ENCODE results near the gene HOXB6.

HOXB6 gene

DNA sequence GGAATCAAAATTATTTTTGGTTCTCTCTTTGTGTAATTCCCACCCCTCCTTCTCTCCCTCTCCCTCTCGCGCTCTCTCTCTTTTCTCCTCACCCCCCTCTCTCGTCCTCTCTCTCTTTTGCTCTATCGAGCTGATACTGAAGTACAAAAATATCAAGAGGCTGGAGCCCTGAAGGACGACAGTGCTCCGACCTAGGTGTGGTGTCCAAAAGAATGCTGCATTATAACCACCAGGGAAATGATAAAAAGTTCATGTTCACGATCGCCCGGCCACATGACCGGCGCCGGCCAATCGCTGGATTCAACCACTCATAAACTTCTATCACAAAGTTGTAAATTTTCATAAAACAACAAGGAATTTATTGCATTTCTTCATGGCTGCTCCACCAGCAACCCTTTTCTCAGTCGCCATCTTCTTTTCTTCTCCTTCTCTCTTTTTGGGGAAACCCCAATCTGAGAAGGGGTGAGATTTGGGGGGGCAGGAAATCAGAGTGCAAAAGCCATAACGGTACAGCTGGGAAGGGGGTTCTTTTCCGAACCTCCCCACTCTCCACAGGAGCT is at the start of gene HOXB6 (continued):
- TF ChIP-seq ZNF157 (tag by site-specific recombination; IDR thresholded peaks at IDR 0.05) (no peak), ZNF654 (tag by site-specific recombination; IDR thresholded peaks at IDR 0.05; ENCODE audit: low read depth) (no peak), ZNF23 (tag by site-specific recombination; IDR thresholded peaks at IDR 0.05; ENCODE audit: borderline replicate concordance) (no peak), ZNF341 (tag by site-specific recombination; IDR thresholded peaks at IDR 0.05; ENCODE audit: low read depth) (peak; percentile 75), ZBTB1 (tag by site-specific recombination; IDR thresholded peaks at IDR 0.05) (no peak), ZNF768 (tag by site-specific recombination; IDR thresholded peaks at IDR 0.05) (no peak), ZNF221 (tag by site-specific recombination; IDR thresholded peaks at IDR 0.05; ENCODE audit: borderline replicate concordance) (no peak), ZNF76 (tag by site-specific recombination; IDR thresholded peaks at IDR 0.05; ENCODE audit: borderline replicate concordance, low read depth) (no peak), ZNF324 (tag by site-specific recombination; IDR thresholded peaks at IDR 0.05) (no peak), ZNF202 (tag by site-specific recombination; IDR thresholded peaks at IDR 0.05; ENCODE audit: borderline replicate concordance) (no peak), ZNF426 (tag by site-specific recombination; IDR thresholded peaks at IDR 0.05) (no peak), ZNF707 (tag by site-specific recombination; IDR thresholded peaks at IDR 0.05) (no peak), ZNF600 (tag by site-specific recombination; IDR thresholded peaks at IDR 0.05) (no peak)
- TF ChIP-seq, protein P1, sequence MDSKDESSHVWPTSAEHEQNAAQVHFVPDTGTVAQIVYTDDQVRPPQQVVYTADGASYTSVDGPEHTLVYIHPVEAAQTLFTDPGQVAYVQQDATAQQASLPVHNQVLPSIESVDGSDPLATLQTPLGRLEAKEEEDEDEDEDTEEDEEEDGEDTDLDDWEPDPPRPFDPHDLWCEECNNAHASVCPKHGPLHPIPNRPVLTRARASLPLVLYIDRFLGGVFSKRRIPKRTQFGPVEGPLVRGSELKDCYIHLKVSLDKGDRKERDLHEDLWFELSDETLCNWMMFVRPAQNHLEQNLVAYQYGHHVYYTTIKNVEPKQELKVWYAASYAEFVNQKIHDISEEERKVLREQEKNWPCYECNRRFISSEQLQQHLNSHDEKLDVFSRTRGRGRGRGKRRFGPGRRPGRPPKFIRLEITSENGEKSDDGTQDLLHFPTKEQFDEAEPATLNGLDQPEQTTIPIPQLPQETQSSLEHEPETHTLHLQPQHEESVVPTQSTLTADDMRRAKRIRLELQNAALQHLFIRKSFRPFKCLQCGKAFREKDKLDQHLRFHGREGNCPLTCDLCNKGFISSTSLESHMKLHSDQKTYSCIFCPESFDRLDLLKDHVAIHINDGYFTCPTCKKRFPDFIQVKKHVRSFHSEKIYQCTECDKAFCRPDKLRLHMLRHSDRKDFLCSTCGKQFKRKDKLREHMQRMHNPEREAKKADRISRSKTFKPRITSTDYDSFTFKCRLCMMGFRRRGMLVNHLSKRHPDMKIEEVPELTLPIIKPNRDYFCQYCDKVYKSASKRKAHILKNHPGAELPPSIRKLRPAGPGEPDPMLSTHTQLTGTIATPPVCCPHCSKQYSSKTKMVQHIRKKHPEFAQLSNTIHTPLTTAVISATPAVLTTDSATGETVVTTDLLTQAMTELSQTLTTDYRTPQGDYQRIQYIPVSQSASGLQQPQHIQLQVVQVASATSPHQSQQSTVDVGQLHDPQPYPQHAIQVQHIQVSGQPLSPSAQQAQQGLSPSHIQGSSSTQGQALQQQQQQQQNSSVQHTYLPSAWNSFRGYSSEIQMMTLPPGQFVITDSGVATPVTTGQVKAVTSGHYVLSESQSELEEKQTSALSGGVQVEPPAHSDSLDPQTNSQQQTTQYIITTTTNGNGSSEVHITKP (tag by site-specific recombination; IDR thresholded peaks at IDR 0.05), result no peak
- TF ChIP-seq, protein P2, sequence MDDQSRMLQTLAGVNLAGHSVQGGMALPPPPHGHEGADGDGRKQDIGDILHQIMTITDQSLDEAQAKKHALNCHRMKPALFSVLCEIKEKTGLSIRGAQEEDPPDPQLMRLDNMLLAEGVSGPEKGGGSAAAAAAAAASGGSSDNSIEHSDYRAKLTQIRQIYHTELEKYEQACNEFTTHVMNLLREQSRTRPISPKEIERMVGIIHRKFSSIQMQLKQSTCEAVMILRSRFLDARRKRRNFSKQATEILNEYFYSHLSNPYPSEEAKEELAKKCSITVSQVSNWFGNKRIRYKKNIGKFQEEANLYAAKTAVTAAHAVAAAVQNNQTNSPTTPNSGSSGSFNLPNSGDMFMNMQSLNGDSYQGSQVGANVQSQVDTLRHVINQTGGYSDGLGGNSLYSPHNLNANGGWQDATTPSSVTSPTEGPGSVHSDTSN (CRISPR knock-in tag; IDR thresholded peaks at IDR 0.05), result no peak
- TF ChIP-seq, protein P3, sequence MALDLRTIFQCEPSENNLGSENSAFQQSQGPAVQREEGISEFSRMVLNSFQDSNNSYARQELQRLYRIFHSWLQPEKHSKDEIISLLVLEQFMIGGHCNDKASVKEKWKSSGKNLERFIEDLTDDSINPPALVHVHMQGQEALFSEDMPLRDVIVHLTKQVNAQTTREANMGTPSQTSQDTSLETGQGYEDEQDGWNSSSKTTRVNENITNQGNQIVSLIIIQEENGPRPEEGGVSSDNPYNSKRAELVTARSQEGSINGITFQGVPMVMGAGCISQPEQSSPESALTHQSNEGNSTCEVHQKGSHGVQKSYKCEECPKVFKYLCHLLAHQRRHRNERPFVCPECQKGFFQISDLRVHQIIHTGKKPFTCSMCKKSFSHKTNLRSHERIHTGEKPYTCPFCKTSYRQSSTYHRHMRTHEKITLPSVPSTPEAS (tag by site-specific recombination; IDR thresholded peaks at IDR 0.05), result no peak
- TF ChIP-seq, protein P4, sequence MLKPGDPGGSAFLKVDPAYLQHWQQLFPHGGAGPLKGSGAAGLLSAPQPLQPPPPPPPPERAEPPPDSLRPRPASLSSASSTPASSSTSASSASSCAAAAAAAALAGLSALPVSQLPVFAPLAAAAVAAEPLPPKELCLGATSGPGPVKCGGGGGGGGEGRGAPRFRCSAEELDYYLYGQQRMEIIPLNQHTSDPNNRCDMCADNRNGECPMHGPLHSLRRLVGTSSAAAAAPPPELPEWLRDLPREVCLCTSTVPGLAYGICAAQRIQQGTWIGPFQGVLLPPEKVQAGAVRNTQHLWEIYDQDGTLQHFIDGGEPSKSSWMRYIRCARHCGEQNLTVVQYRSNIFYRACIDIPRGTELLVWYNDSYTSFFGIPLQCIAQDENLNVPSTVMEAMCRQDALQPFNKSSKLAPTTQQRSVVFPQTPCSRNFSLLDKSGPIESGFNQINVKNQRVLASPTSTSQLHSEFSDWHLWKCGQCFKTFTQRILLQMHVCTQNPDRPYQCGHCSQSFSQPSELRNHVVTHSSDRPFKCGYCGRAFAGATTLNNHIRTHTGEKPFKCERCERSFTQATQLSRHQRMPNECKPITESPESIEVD (tag by site-specific recombination; IDR thresholded peaks at IDR 0.05), result peak; percentile 82
- TF ChIP-seq, protein P5, sequence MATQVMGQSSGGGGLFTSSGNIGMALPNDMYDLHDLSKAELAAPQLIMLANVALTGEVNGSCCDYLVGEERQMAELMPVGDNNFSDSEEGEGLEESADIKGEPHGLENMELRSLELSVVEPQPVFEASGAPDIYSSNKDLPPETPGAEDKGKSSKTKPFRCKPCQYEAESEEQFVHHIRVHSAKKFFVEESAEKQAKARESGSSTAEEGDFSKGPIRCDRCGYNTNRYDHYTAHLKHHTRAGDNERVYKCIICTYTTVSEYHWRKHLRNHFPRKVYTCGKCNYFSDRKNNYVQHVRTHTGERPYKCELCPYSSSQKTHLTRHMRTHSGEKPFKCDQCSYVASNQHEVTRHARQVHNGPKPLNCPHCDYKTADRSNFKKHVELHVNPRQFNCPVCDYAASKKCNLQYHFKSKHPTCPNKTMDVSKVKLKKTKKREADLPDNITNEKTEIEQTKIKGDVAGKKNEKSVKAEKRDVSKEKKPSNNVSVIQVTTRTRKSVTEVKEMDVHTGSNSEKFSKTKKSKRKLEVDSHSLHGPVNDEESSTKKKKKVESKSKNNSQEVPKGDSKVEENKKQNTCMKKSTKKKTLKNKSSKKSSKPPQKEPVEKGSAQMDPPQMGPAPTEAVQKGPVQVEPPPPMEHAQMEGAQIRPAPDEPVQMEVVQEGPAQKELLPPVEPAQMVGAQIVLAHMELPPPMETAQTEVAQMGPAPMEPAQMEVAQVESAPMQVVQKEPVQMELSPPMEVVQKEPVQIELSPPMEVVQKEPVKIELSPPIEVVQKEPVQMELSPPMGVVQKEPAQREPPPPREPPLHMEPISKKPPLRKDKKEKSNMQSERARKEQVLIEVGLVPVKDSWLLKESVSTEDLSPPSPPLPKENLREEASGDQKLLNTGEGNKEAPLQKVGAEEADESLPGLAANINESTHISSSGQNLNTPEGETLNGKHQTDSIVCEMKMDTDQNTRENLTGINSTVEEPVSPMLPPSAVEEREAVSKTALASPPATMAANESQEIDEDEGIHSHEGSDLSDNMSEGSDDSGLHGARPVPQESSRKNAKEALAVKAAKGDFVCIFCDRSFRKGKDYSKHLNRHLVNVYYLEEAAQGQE (tag by site-specific recombination; IDR thresholded peaks at IDR 0.05), result no peak
- TF ChIP-seq, protein P6, sequence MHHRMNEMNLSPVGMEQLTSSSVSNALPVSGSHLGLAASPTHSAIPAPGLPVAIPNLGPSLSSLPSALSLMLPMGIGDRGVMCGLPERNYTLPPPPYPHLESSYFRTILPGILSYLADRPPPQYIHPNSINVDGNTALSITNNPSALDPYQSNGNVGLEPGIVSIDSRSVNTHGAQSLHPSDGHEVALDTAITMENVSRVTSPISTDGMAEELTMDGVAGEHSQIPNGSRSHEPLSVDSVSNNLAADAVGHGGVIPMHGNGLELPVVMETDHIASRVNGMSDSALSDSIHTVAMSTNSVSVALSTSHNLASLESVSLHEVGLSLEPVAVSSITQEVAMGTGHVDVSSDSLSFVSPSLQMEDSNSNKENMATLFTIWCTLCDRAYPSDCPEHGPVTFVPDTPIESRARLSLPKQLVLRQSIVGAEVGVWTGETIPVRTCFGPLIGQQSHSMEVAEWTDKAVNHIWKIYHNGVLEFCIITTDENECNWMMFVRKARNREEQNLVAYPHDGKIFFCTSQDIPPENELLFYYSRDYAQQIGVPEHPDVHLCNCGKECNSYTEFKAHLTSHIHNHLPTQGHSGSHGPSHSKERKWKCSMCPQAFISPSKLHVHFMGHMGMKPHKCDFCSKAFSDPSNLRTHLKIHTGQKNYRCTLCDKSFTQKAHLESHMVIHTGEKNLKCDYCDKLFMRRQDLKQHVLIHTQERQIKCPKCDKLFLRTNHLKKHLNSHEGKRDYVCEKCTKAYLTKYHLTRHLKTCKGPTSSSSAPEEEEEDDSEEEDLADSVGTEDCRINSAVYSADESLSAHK (tag by site-specific recombination; IDR thresholded peaks at IDR 0.05), result 0 out of 2 replicates have a peak, but pooled peaks have one; percentile 9
- TF ChIP-seq, protein P7, sequence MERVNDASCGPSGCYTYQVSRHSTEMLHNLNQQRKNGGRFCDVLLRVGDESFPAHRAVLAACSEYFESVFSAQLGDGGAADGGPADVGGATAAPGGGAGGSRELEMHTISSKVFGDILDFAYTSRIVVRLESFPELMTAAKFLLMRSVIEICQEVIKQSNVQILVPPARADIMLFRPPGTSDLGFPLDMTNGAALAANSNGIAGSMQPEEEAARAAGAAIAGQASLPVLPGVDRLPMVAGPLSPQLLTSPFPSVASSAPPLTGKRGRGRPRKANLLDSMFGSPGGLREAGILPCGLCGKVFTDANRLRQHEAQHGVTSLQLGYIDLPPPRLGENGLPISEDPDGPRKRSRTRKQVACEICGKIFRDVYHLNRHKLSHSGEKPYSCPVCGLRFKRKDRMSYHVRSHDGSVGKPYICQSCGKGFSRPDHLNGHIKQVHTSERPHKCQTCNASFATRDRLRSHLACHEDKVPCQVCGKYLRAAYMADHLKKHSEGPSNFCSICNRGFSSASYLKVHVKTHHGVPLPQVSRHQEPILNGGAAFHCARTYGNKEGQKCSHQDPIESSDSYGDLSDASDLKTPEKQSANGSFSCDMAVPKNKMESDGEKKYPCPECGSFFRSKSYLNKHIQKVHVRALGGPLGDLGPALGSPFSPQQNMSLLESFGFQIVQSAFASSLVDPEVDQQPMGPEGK (tag by site-specific recombination; IDR thresholded peaks at IDR 0.05), result no peak
